CD4-positive, alpha-beta T cell treated with Interleukin-4 for 4 hours (primary cell): Measurements from ENCODE around the gene PRR19.
"Not testable (repeated sequence)": the region's sequence is repeated elsewhere in the genome, so short reads cannot be mapped to it uniquely, and the experiment has no call there.

Experiments
- DNase-seq: peaks from one replicate; pipeline ENCODE4 v3.0.0-alpha.2; 2020

PRR19 gene, protein sequence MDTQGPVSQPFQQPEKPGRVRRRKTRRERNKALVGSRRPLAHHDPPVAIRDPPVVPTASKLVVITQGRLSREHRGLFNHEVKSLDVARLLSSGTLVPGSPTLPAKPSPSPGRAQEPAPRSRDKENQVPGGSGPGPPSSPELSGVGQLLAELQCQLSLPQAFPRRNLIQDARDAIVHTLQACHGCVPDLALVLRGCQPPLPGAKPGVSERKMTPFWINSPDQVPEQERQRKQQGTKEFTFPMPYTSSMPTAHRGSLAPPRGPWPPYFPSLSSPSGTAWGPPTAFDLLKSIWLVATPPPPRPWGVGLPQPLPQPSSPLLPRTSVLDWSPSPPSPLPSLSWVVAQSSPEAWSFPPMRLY

DNA sequence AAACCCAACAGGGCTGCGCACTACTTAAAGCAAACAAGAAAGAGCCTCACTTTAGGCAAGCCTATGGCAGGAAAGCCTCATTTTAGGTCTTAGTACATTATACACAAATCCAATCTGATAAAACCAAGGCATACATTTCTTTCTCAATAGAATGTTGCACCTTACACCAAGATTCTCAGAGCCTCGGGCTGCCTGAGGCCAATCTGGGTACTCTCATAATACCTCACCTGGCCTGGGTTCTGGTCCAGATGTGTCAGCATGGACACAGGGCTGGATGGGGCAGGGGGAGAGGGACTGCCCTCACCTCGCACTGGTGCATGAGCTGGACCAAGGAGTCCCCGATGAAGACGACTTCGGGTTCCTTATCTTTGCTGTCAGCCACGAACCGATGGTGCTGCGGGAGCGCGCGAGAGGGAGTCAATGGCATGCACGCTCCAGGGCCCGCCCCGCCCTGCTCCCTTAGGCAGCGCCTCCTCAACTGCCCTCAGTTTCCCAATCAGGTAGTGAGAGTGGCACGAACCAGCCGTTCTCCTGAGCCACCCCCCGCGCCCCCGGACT lies at the start of gene PRR19:
PRR19 (plus strand) TSS at position 487 of the 558 bp plus-strand sequence. CDS start 7,453 bp downstream, outside the sequence.
- DNase-seq = no peak

DNA sequence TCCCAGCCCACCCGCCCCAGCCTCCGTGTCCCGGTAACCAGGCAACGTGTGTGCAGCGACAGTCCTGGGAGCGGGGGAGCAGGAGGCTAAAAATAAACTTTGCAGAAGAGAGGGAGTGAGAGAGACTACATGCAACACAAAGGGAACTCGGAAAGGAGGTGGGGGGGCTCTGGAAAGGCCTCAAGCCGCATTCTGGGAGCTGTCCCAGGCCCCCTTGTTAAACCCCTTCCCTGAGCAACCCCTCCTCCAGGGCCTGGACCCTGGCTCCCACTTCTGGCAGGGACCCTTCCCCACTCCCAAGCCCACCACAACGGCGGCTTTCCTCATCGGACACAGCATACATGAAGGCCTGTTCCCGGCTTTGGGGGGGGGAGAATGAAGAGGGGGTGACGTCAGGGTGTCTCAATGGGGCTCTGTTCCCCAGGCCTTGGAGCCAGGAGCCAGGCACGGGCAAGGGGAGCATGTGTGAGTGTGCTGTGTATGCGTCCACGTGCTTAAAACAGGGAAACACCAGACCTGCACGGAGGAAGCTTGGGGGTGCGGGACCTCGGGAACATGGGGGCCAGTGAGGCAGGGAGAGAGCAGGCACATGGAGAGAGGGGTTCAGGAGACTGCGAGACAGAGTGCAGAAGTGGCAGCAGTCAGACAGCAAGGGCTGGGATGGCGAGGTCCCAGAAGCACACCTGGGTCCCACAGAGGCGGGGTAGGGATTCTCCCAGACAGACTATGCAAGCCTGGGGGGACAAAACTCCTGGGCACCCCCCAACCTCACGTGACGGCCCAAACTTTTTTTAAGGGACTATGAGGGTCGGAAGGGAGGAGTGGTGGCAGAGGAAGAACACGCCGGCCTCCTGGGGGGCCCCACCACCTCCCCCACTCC lies 49.3 kb upstream of the PRR19 start:
- no peak for DNase-seq

DNA sequence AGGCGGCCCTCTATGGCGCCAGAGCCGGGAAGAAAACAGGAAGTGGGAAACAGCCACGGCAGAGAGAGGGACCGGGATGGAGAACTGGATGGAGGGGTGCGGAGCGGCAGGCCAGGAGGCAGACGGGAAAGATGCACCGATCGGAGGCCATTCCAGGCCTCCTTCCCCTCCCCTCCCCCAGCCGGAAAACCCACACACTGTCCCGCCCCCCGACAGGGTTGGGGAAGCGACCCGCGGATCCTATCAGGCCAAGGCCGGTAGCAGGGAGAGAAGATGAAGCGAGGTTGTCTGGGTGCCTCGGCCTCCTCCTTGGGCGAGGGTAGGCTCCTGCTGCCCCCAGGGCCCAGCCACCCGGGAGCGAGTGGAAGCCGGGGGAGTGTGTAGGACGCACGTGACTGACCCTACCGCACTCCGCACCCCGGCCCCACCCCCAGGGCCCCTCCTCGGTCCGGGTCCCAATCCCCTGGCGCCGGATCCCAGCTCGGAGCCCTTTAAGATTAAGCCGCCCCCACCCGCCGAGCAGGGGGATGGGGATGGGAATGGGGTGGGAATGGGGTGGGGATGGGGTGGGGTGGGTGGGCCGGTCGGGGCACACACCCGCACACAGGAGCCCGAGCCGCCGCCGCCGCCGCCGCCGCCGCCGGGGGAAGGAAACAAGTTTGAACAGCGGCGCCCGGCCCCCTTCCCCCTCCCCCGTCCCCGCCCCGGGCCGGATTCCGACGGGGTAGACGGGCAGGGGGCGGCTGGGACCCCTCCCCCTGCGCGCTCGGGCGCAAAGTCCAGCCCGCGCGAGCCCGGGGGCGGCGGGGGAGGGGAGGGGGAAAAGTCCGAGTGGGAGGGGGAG lies 48.5 kb upstream of the PRR19 start:
- no peak for DNase-seq

DNA sequence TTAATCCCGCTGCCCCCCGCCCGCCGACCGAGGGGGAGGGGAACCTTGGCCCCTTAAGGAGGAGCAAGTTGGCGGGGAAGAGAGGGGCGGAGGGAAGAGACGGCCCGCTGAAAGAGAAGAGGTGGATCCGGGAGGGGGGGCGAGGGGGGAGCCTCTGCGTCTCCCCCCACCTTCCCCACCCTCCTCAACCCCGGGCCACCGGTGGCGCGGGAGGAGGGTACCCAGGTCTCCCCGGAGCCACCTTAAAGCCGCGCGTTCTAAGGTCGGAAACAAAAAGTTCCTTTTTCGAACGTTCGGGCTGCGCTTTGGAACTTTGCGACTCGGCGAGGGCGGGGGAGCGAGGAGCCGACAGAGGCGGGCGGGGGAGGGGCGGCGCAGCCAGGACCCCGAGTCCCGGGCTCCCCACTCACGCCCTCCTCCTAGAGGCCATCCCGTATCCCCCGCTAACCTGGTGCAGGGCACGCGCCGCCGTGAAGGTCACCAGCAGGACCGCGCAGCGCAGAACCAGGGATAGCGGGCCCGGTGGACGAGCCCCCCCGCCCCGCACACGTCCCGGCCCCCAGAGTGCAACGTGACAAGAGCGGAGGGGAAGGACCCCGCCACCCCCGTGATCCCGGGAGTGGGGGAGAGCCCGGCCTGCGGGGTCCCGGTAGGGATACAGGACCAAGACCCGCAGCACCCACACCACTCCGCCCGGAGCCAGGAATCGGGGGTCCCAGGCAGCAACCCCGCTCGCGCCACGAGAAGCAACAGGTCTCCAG lies 47.7 kb upstream of the PRR19 start:
- peak; percentile 69 for DNase-seq

DNA sequence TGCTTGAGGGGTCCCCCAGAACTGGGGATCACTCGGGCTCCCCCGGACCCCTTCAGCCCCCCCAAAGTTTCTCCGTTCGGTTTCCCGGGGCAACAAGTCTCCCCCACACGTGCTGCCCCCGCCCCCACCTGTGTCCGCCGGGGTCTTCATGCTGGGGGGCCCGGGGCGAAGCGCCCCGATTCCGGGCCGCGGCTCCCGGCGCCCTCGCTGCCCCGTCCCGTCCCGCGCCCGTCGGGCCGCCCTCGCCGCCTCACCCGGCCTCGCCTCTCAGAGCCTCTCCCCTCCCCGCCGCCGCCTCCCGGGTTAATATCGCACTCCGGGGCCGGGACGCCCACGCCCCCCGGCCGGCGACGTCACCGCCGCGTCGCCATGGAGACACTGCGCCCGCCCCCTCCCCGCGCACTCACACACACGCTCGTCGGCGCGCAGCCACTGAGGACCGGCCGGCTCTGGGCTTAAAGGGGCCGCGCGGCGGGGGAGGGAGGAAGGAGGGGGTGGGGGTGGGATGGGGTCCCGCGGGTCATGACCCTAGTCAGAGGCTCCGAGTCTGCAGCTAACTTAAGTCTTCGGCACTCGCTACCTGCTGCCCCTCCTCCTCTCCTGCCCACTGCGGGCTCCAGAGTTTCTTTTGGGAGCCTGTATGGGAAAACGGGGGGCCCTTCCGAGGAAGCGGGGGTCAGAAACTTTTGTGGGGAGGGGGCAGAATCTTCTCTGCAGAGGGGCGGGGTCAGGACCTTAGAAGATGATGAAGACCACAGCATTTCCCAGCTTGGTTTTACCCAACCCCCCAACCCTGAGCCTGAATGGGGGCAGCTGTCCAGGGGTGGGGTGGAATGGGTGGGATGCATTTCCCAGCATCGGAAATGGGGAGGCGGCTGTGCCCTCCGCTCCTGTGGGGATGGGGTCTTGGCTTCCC lies 46.8 kb upstream of the PRR19 start, which contains the start of gene ERF:
ERF (minus strand) TSS at position 279 of the 916 bp plus-strand sequence; CDS start at position 150, 129 bp downstream.
- DNase-seq = peak; percentile 90

DNA sequence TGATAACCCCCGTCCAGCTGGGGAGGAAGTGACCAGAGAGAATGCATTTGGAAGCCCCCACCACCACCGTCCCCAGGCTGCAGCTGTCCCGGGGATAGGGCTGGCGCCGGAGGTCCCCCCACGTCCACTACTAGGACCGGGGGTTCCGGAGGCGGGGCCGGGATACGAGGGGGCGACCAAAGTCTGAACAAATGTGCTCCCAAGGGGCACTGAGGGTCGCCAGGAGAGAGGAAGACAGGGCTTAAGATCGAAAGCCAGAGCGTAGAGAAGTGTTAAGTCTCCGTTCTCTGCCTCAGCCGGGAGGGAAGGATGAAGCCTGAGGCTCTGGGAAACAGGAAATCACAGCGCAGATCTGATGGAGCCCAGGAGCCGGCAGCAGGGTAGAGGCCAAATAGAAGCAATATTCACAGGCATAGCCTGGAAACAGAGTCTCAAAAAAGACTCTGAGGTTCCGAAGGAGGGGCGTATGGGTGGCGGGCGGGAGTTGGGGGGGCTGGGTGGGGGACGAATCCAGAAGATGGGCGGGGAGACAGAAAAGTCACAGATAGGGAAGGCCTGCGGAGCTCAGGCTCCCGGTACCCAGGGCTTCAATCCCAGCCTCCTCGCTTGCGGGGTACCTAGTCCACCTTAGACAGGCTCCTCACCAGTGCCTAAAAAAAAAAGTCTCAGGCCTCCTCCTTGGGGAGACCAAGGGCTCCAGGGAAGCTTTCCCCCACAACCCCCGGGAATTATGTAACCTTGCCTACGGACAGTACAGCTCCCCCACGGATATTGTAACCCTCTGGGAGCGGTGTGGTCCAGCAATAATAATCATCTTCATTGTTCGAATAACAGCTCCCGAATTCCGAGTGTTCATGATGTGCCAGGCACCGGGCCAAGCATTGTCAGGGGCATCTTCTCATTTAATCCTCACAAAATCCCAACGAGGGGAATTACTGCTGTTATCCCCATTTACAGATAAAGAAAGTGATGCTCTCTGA lies 45.9 kb upstream of the PRR19 start:
- DNase-seq = no peak

DNA sequence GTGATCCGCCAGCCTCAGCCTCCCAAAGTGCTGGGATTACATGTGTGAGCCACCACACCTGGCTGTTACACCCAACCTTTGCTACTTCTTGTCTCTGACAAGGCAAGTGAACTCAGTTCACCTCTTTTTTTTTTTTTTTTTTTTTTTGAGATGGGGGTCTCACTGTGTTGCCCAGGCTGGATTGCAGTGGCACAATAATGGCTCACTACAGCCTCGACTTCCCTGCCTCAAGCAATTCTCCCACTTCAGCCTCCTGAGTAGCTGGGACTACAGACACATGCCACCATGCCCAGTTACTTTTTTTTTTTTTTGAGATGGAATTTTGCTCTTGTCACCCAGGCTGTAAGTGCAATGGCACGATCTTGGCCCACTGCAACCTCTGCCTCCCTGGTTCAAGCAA lies 44.1 kb upstream of the PRR19 start:
- not testable (repeated sequence) for DNase-seq

DNA sequence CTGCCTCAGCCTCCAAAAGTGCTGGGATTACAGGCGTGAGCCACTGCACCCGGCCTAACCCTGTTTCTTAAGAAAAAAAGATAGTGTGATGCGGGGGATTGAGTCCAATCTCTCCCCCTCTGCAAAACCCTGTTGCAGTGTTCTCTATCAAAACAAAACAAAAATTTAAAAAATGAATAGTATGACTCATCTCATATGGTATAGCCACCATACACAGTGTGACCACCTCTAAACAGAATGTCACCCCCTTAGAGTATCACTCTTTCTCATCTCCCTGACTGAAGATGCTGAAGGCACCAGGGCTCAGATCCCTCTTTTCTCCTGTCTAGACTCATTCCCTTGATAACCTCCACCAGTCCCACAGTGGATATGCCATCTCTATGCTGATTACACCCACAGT lies 40.2 kb upstream of the PRR19 start:
- DNase-seq = no peak

DNA sequence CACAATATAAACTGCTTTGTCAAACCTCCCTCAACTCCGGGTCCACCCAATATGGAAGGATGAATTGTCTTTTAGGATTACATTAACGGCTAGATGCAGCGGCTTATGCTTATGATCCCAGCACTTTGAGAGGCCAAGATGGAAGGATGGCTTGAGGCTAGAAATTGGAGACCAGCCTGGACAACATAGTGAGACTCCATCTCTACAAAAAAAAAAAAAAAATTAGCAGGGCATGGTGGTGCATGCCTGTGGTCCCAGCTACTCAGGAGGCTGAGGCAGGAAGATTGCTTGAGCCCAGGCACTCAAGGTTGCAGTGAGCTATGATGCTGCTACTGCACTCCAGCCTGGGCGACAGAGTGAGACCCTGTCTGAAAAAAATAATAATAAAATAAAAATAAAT lies 35.8 kb upstream of the PRR19 start:
- DNase-seq = not testable (repeated sequence)

DNA sequence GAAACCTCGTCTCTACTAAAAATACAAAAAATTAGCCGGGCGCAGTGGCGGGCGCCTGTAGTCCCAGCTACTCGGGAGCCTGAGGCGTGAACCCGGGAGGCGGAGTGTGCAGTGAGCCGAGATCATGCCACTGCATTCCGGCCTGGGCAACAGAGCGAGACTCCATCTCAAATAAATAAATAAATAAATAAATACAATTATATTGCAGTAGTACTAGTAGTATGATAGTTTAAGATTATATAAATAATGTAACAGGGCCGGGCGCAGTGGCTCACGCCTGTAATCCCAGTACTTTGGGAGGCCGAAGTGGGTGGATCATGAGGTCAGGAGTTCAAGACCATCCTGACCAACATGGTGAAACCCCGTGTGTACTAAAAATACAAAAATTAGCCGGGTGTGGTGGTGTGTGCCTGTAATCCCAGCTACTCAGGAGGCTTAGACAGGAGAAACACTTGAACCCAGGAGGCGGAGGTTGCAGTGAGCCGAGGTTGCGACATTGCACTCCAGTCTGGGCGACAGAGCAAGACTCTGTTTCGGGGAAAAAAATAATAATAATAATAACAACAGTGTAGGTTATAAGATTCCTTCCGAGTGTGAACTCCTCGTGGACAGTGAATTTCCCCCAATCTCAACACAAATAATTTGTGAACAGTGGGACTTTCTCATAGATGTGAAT lies 34.9 kb upstream of the PRR19 start:
- not testable (repeated sequence) for DNase-seq

DNA sequence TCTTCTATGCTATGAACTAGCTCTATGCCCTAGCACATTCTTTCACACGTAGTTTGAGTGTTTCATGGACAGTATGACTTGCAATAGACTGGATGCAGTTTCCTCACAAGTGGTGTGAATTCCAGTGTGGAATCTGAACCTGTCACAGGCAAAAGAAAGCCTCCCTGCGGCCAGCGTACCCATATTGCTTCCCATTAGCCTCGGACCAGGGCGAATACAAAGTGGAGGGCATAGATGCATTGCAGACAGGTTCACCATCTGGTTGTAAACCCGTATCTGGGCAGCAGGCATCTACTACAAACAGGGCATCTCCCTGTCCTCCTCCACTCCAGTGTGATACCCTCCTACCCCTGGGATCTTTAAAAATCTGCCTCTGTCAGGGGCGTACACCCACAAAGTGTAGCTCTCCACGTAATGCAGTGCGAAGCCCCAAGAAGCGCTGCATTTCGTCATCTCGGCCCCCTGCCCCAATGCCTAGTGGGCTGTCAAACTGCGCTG lies 34.2 kb upstream of the PRR19 start:
- no peak for DNase-seq

DNA sequence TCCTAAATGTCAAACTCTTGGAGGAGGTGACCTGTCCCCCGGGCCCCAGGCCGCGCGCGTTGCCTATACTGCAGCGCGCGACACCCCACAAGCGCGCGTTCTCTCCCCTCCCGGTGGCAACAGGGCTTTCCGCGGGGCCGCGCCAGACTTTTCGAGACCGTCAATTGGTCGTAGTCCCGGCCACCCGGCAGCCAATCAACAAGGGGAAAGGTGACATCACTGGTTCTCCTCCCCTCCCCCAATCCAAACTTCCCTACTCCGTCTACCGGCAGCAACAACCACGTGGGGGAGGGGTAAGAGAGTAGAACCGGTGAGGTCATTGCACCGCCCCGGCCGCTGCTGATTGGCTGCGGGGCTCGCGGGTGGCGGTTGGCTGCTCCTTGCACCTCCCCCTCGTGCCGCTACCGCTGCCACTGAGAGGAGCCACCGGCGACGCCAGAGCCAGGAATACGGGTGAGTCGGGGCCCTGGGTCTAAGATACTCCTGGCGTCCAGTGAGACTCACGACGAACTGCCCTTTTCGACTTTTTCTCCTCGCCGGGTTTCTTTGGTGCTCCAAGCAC lies 33.7 kb upstream of the PRR19 start:
- DNase-seq = peak; percentile 100

DNA sequence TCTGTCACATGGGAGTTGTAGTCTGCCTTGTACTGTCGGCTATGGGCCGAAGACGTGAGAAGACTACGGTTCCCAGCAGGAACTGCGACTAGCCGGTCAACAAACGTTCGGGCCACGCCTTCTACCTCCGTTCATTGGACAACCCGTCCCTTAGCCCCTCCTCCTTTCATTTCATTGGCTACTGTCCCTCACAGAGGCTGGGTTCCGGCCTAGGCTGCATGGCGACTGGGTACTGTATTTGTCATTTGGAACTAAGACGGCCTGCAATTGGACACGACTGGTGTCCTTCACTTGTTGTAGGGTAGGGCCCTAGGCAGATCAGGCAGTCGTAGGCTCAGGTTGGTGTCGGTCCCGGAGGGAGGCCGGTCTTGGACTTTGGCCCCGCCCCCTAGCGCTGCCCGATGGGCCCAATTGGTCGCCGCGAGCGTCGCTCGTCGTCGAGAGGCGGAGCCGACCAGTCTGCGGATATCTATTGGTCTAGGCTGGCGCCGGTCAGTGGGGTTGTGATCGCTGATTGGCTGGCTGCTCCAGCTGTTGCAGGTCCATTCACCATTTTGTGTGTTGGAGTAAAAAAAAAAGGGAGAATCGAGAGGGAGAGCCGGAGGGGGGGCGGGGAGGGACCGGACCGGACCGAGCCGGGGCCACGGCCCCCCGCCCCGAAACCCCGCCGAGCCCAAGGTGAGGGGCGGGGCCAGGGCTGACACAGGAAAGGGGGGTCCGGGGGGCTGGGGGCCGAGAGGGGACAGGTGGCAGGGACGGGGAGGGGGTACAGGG lies 33.0 kb upstream of the PRR19 start, which contains the start of gene CIC:
CIC (plus strand) TSS at position 549 of the 774 bp plus-strand sequence. CDS start 2,532 bp downstream, outside the sequence.
- DNase-seq = peak; percentile 100

DNA sequence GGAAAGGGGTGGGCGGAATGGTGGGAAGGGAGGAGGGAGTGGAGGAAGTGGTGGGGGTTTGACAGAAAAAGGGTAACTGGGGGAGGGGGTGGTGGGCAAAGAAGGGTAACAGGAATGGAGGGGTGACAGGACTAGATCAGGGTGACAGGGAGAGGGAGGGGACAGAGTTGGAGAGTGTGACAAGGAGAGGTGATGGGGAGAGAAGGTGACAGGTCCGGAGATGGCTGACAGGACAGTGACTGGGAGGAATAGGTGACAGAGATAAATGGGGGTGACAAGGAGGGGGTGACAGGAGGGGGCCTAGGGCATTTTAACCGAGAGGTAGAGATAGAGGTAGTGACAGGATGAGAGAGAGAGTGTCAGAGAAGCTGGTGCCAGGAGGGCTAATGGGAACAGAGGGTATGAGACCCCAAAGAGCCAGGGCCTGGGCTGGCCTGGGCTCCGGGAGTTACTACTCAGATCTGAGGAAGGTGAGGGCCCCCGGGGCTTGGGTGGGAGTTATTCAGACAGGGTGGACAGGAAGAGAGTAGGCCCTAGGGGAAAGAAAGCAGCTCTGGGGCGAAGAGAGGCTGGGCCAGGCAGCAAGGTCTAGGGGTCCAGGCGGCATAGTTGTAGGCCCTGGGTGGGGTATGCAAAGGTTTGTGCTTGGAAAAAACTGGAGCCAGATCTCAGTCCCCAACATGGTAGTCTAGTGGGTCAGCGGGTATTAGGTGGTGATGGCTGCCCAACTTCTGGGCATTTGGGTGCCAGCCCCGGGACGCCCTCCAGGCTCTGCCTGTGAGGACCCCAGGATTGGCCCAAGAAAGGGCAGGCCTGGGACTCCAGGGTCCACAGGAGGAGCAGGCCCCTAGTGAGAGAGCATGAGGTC lies 32.2 kb upstream of the PRR19 start:
- no peak for DNase-seq

DNA sequence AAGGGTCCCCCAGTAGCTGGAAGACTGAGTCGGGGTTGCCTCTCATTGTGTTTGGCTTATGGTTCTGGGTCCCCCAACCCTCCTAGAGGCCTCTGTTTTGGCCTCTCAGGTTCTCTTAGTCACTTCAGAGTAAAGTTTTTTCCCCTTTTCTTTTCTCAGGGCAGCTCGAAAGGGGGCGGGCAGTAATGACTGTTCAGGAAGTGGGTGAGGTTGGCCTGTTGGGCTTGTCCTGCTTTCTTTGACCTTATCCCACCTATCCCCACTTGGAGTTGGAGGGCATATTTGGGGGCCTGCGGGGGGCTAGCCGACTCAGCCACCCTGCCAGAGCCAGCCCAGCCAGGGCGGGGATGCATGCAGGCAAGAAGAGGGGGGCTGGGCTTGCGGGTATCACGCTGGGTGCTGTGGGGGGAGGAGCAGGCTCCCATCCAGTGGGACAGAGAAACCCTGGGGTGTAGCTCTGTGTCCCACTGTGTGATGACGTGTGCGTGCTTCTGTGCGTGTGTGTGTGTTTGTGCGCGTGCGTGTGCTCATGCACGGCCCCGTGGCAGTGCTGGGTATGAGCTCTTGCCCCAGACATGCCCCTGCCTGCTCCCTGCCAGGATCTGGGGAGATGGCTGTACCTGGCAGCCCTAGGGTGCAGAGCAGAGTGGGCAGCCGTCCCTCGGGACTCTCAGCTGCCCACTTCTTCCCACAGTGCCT lies 31.4 kb upstream of the PRR19 start:
- peak; percentile 75 for DNase-seq

DNA sequence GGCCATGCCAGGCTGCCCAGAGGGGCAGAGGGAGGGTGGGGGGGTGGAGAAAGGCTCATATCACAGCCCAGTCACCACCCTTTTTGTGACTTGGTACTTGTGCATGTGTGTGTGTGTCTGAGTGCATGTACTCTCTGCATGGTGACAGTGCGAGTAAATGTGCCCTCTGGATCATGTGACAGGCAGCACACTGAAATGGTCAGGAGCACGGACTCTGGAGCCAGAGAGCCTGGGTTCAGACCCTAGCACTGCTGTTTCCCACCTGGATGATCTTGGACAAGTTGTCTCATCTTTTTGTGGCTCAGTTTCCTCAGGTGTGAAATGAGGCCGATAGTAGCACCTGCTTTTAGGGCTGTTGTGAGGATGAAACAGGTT lies 30.9 kb upstream of the PRR19 start:
- DNase-seq = no peak
